NB4 (cell line): Measurements from ENCODE around the gene SERPINB6.

ENCODE experiments used
- POLR2A ChIP-seq: IDR thresholded peaks from 2 replicates; pipeline ENCODE4 v1.6.1; 2011; ENCODE audit warnings: mild to moderate bottlenecking; ENCODE audit not compliant: insufficient read length; ENCODE audit errors: extremely low read depth
- TF ChIP-seq, protein P1 (sequence below): IDR thresholded peaks from one replicate; pipeline ENCODE4 v1.5.1; 2012; ENCODE audit warnings: low read depth, low read length

DNA sequence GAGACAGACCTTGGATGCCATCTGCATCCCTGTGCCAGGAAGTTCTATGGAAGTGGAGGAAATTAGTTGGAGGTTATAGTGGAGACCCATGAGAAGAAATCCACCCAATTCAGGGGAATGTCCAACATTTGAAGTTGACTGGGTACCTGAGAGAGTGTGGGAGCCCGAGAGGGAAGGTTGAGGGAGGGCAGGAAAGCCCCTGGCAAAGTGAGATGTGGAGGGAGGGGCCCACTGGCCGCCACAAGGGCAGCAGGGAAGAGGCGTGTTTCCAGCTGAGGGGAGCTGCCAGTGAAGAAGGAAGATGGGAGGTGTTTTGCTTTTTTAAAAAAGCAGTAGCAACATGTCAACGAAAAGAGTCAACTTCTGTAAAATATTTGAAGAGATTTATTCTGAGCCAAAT, 52.0 kb downstream of the SERPINB6 start:
- TF ChIP-seq POLR2A = no peak
- TF ChIP-seq, protein P1, sequence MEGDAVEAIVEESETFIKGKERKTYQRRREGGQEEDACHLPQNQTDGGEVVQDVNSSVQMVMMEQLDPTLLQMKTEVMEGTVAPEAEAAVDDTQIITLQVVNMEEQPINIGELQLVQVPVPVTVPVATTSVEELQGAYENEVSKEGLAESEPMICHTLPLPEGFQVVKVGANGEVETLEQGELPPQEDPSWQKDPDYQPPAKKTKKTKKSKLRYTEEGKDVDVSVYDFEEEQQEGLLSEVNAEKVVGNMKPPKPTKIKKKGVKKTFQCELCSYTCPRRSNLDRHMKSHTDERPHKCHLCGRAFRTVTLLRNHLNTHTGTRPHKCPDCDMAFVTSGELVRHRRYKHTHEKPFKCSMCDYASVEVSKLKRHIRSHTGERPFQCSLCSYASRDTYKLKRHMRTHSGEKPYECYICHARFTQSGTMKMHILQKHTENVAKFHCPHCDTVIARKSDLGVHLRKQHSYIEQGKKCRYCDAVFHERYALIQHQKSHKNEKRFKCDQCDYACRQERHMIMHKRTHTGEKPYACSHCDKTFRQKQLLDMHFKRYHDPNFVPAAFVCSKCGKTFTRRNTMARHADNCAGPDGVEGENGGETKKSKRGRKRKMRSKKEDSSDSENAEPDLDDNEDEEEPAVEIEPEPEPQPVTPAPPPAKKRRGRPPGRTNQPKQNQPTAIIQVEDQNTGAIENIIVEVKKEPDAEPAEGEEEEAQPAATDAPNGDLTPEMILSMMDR = no peak
